Tibial nerve (tissue), 4 donors: Measurements from ENCODE around the gene FAM120B. TPM values are rescaled to one million over a fixed set of nuclear protein-coding genes. Genes with fewer than 3 reads are reported as not detected.

Experiments used
- DNase-seq, 2 donors: peaks; one replicate each; pipeline ENCODE4 v3.0.0-alpha.2; 2019; ENCODE audit warnings: low spot score in 2 of 2
- H3K27ac ChIP-seq, 4 donors: fragments of 200-600 bp; sonication (generic) in 3 of 4; one replicate each; pipeline ENCODE4 v1.5.1; 2017 to 2019; ENCODE audit warnings: mild to moderate bottlenecking in 1 of 4
- H3K27me3 ChIP-seq, 2 donors: fragments of 200-600 bp; sonication (generic) in 1 of 2; one replicate each; pipeline versions ENCODE4 v1.5.1 to v1.6.0; 2017 to 2019
- H3K36me3 ChIP-seq, 3 donors: fragments of 200-600 bp; sonication (generic); one replicate each; pipeline ENCODE4 v1.5.1; 2018 to 2019
- H3K4me1 ChIP-seq, 4 donors: fragments of 200-600 bp; sonication (generic) in 3 of 4; one replicate each; pipeline ENCODE4 v1.5.1; 2017 to 2019
- H3K4me3 ChIP-seq, 4 donors: fragments of 200-600 bp; sonication (generic) in 3 of 4; one replicate each; pipeline ENCODE4 v1.5.1; 2017 to 2019; ENCODE audit warnings: mild to moderate bottlenecking in 1 of 4, moderate library complexity in 1 of 4
- H3K9me3 ChIP-seq, 4 donors: fragments of 200-600 bp; sonication (generic) in 3 of 4; one replicate each; pipeline ENCODE4 v1.5.1; 2017 to 2019
- EP300 ChIP-seq, 2 donors: sonication (generic); formaldehyde crosslinking; IDR thresholded peaks; one replicate each; pipeline ENCODE4 v1.6.1; 2017; ENCODE audit warnings: antibody characterized with exemption in 2 of 2, mild to moderate bottlenecking in 1 of 2
- POLR2A ChIP-seq, 2 donors: fragments of 450-650 bp; IDR thresholded peaks; one replicate each; pipeline ENCODE4 v1.6.1; 2017; ENCODE audit warnings: antibody characterized with exemption in 2 of 2, mild to moderate bottlenecking in 2 of 2, moderate library complexity in 2 of 2
- WGBS, 2 donors: methylation state at CpG; one replicate each; pipeline ENCODE4 v1.1.5; 2018; 5-methylcytosine and 5-hydroxymethylcytosine counted together
- total RNA-seq, 4 donors: library from RNA; depleted of rRNA; stranded (reverse); fragments of >200 nt; gene quantifications; one replicate each; pipeline ENCODE4 v1.1.0, GENCODE V29; 2016
- TF ChIP-seq, protein P1 (sequence below), 5 experiments: fragments of 200-600 bp in 3 of 5; fragments of 450-650 bp in 2 of 5; sonication (generic) in 3 of 5; IDR thresholded peaks; one replicate each; pipeline ENCODE4 v1.5.1; 2016 to 2019; ENCODE audit warnings: antibody characterized with exemption in 5 of 5, mild to moderate bottlenecking in 3 of 5, moderate library complexity in 2 of 5

FAM120B gene
- total RNA-seq, 4 donors from 2014 or later: 26.0 to 35.4 (median 32.1) TPM

DNA sequence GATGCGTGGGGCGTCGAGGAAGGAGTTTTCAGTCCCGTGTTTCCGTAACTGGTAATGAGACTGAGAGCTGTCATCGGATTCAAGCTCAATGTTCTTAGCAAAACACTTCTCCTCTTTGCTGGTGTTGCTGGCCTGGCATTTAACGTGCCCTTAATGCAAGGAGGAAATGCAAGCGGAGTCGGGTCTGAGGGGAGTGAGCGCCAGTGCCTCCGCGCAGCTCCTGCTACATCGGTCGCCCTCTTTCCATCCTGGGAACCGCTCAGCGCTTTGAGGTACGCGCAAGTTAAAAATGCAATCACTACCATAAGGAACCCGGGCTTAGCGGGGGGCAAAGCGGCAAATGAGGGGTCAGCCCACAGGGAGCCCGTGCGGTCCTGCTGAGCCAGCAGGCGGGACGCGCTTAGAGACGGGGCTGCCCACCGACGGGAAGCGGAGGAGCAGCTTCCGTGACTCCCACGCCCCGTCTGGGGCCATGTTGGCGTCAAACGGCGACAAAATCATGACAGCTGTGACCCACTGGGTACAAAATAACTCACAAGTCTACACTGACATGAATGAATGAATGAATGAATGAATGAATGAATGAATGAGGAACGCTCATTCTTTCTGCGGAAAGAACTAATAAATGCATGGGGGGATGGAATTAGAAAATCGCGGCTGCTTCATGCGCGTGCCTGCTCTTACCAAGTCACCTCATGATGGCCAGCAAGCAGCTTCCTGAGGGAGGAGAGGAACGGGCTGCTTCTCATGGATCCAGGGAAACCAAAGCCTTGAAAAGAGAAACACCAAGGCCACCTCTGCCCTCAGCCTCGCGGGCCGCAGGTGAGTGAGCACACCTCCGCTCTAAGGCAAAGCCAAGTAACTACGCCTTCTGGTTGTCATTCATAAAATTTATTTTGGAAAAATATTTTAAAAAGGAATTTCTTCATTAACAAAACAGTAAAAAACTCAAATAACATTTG, 24.9 kb upstream of the FAM120B start:
- H3K27ac ChIP-seq: no peak overlapping the region
- DNase-seq: no peak
- peaks cover 0 to 9% (median 1%) of the 10 kb centered on the region in 4 donors for H3K4me1 ChIP-seq
- H3K27me3 ChIP-seq: no peaks in the 10 kb centered on the region
- TF ChIP-seq EP300 (IDR thresholded peaks at IDR 0.05) (no peak), POLR2A (IDR thresholded peaks at IDR 0.05) (no peak)
- TF ChIP-seq, protein P1, sequence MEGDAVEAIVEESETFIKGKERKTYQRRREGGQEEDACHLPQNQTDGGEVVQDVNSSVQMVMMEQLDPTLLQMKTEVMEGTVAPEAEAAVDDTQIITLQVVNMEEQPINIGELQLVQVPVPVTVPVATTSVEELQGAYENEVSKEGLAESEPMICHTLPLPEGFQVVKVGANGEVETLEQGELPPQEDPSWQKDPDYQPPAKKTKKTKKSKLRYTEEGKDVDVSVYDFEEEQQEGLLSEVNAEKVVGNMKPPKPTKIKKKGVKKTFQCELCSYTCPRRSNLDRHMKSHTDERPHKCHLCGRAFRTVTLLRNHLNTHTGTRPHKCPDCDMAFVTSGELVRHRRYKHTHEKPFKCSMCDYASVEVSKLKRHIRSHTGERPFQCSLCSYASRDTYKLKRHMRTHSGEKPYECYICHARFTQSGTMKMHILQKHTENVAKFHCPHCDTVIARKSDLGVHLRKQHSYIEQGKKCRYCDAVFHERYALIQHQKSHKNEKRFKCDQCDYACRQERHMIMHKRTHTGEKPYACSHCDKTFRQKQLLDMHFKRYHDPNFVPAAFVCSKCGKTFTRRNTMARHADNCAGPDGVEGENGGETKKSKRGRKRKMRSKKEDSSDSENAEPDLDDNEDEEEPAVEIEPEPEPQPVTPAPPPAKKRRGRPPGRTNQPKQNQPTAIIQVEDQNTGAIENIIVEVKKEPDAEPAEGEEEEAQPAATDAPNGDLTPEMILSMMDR (IDR thresholded peaks at IDR 0.05): no peak
- WGBS, 2 donors: 92 to 95% methylated on average over 48 of the region's 48 CpGs
- H3K9me3 ChIP-seq: no peaks in the 10 kb centered on the region
- H3K36me3 ChIP-seq: peaks cover 0 to 17% (median 0%) of the 10 kb centered on the region in 3 donors
- H3K4me3 ChIP-seq: no peak overlapping the region

DNA sequence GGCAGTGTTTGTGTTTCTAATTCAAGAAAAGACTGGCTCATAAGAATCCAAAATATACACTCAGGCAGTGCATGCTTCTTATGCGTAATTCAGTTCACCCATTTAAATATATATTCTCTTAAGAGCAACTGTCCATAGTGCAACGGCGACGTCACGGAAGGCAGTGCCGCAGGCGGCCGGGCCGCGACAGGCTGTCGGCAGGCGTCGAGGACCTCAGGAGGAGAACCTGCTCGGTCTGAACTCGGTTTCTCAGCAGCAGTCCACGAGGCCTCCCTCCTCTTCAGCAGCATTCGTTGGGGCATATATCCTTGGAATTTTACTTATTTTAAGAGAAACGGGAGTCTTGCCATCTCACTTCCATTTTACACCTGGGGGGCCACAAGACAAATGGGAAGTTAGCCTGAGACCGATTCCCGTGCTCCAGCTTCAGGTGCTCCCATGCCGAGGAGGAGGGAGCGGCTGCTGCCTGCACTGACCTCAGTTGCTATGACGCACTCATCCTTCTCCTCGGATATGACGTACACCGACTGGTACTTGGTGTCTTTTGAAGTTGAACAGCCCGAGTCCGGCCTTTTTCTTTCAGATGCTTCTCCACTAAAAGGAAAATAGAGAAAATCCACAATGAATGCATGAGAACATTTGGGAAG, 23.9 kb upstream of the FAM120B start:
- H3K9me3 ChIP-seq: no peaks in the 10 kb centered on the region
- no peak for TF ChIP-seq EP300 (IDR thresholded peaks at IDR 0.05)
- TF ChIP-seq, protein P1 (IDR thresholded peaks at IDR 0.05): no peak
- no peak for TF ChIP-seq POLR2A (IDR thresholded peaks at IDR 0.05)
- peaks cover 0 to 15% (median 8%) of the 10 kb centered on the region in 4 donors for H3K4me1 ChIP-seq
- peaks cover 0 to 1% of the 10 kb centered on the region in 2 donors for H3K27me3 ChIP-seq
- peaks cover 0 to 17% (median 0%) of the 10 kb centered on the region in 3 donors for H3K36me3 ChIP-seq
- no peak overlapping the region for H3K27ac ChIP-seq
- 90 to 92% methylated on average over 28 of the region's 28 CpGs for WGBS, 2 donors
- no peak for DNase-seq
- H3K4me3 ChIP-seq: no peak overlapping the region

DNA sequence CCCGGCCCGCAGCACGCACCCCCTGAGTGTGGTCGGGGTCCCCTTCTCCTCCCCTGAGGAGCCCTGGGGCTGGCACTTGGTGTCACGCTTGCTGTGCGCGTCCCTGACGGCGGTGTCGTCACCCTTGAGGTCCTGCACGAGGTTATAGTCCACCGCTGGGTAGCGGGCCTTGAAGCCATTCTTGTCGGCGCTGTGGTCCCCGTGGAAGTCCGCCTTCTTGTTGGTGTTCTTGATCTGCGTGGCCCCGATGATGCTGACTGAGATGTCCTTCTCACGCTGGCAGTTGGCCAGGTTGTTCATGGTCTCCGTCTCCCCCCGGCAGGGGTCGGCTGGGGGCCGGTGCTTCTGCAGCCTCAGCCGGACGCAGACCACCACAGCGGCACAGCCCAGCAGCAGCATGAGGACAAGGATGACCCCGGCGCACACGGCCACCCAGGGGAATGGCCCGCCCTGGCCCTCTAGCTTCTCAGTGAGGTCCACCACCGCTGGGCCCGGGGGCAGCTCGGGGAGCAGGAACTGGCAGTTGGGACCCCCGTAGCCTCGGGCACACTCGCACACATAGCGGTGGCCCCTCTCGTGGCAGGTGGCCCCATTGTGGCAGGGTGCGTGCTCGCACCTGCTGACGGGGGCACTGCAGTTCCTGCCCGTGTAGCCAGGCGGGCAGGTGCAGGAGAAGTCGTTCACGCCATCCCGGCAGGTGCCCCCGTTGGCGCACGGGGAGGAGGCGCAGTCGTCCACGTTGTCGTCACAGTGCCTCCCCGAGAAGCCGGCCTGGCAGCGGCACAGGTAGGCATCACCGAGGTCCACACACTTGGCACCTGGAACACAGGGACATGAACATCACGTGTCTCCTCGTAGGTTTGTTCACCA, 23.1 kb upstream of the FAM120B start:
- TF ChIP-seq POLR2A (IDR thresholded peaks at IDR 0.05) (no peak), EP300 (IDR thresholded peaks at IDR 0.05) (no peak)
- TF ChIP-seq, protein P1 (IDR thresholded peaks at IDR 0.05): no peak
- Histone ChIP-seq H3K9me3 (no peaks in the 10 kb centered on the region), H3K27ac (no peak overlapping the region), H3K27me3 (peaks cover 0 to 9% of the 10 kb centered on the region in 2 donors), H3K4me1 (peaks cover 0 to 24% (median 11%) of the 10 kb centered on the region in 4 donors), H3K4me3 (no peak overlapping the region), H3K36me3 (peaks cover 0 to 17% (median 0%) of the 10 kb centered on the region in 3 donors)
- DNase-seq: no peak
- WGBS, 2 donors: 91 to 95% methylated on average over 37 to 56 of the region's 60 CpGs

DNA sequence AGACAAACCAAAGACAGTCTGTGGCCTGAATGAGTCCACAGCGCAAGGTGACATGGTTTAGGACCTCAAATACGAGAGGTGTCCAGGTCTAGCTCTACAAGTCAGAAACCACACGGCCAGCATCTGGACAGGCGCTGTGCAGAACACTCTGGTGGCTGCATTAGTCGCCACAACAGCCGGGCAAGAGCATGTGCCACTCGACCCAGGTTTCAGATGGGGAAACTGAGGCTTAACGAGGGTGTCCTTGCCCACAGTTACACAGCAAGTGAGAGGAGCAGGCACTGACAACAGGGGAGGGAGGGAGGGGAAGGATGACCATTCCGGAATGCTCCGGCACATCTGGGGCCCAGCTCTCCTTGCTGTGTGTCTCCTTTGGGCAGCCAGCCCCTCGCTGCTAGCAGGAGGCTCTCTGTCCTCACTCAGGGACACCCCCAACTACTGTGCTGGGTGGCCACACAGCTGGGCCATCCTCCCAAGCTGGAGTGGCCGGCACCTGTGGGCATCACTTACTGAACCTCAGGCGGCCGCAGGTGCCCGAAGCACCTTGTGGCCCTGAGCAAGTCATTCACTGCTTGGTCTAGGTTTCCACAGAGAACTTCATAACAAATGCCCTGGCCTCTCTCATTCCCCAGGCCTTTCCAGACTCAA, 22.3 kb upstream of the FAM120B start:
- Histone ChIP-seq H3K27ac (no peak overlapping the region), H3K4me1 (peaks cover 0 to 32% (median 19%) of the 10 kb centered on the region in 4 donors), H3K36me3 (peaks cover 0 to 17% (median 0%) of the 10 kb centered on the region in 3 donors), H3K27me3 (peaks cover 0 to 17% of the 10 kb centered on the region in 2 donors), H3K4me3 (no peak overlapping the region), H3K9me3 (no peaks in the 10 kb centered on the region)
- TF ChIP-seq, protein P1 (IDR thresholded peaks at IDR 0.05): no peak
- TF ChIP-seq POLR2A (IDR thresholded peaks at IDR 0.05): no peak
- no peak for TF ChIP-seq EP300 (IDR thresholded peaks at IDR 0.05)
- WGBS, 2 donors: 94% methylated on average over 6 to 10 of the region's 15 CpGs
- DNase-seq: no peak
